Retinal pigment epithelial cell (primary cell): ENCODE data around the gene NUP98.
A peak's percentile ranks its signal among the peaks of the same experiment; 100 is the strongest.

Experiments used
- DNase-seq: peaks from one replicate; pipeline ENCODE4 v3.0.0-alpha.2; 2010; ENCODE audit warnings: low read depth
- H3K4me3 ChIP-seq: 2 replicates; pipeline ENCODE4 v1.5.1; 2011; ENCODE audit warnings: mild to moderate bottlenecking, low read length, control low read depth, moderate library complexity
- TF ChIP-seq, protein P1 (sequence below): conservative IDR thresholded peaks from 2 replicates; pipeline ENCODE4 v1.5.1; 2011; ENCODE audit warnings: low read depth, low read length, control low read depth, inconsistent platforms

Gene NUP98

DNA sequence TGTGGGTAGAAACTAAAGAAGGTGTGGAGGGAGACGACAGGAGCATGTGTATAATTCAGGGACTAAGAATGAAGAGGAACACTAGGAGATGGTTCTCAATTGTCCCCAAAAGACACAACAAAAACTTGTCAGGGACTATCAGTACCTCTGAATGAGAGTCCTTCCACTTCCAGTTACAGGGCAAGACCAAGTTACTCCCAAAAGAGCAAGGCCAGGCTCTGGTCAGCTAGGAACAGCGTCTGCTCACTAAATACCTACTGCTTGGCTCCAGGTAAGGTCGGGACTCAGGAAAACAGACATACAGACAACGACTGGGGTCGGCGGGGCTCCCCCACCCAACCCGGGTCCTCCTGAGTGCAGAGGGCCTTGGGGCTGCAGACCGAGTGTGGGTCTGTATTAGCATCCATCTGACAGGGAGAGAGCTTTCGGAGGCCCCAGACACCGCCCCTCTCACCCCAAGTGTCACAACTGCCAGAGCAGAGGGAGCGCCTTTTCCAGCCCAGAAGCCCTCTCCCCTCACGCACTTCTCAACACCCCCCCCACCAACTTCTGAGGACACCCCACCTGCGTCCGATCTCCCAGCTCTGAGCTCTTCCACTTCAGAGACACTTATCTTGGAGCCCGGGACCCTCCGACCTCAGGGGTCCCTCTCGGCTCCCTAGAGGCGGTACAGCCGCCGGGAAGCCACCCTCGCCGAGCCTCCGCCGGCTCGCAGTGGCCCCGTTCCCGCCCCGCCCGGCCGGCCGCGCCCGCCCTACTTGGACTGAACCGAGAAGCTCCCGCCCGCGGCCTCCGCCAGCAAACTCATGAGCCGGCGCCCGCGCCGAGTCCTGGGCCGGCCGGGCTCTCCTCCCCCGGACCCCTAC lies 42.9 kb upstream of the NUP98 start:
- DNase-seq = no peak
- H3K4me3 ChIP-seq = peak overlapping the region; percentile 74
- TF ChIP-seq, protein P1, sequence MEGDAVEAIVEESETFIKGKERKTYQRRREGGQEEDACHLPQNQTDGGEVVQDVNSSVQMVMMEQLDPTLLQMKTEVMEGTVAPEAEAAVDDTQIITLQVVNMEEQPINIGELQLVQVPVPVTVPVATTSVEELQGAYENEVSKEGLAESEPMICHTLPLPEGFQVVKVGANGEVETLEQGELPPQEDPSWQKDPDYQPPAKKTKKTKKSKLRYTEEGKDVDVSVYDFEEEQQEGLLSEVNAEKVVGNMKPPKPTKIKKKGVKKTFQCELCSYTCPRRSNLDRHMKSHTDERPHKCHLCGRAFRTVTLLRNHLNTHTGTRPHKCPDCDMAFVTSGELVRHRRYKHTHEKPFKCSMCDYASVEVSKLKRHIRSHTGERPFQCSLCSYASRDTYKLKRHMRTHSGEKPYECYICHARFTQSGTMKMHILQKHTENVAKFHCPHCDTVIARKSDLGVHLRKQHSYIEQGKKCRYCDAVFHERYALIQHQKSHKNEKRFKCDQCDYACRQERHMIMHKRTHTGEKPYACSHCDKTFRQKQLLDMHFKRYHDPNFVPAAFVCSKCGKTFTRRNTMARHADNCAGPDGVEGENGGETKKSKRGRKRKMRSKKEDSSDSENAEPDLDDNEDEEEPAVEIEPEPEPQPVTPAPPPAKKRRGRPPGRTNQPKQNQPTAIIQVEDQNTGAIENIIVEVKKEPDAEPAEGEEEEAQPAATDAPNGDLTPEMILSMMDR = no peak

DNA sequence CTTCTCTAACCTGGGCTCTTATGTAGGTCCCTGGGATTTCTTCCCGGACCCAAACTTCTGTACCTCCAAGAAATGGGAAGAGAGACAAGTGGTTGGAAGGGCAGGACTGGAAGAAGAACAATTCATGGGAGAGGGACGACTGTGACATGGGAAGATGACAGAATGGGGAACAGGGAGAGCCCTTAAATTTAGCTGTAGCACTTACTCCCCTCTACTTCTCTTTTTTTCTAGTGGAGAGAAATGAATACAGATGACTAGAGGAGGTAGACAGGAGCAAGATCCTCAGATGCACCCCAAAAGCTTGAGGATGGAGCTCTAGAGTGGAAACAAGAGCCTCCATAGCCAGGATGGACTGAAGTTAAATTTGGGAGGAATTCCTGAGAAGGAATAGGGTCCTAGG lies 41.1 kb upstream of the NUP98 start:
- TF ChIP-seq, protein P1 = no peak
- no peak overlapping the region for H3K4me3 ChIP-seq
- no peak for DNase-seq

DNA sequence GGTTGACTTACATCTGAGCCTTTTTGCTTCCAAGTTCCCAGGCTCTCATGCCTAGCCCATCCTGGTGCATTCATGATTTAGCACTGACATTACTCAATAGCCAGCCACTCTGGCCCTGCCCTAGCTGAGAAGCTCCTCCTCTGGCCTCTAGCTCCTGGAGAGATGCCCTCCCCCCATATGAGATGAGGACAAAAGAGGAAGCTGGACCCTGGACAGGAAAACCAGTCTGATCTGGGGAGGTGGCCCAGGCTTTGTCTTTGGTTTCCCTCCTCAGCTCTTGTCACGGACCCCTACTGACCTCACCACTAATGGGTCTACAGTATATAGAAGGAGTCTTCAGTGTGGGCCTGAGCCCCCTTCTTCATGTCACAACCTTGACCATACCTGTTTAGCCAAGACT lies 40.4 kb upstream of the NUP98 start:
- no peak for DNase-seq
- TF ChIP-seq, protein P1 = no peak
- H3K4me3 ChIP-seq = no peak overlapping the region

DNA sequence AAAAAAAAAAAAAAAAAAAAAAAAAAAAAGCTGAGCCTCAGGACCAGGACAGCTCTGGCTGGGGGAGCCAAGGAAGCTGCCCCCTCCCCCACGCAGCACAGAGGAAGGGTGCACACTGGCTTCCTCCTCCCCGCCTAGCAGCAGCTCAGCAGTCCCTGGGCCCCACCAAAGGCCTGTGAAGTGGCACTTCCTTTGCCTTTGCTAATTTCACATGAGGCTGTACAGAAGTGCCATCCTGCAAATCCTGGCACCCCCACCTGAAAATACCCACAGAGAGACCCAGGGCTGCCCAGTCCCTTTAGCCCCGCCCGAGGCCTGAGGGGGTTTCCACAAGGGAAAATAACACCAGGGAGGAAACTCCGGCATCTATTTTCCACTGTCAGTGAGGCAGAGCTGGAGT lies 39.5 kb upstream of the NUP98 start:
- H3K4me3 ChIP-seq = no peak overlapping the region
- no peak for DNase-seq
- TF ChIP-seq, protein P1 = no peak

DNA sequence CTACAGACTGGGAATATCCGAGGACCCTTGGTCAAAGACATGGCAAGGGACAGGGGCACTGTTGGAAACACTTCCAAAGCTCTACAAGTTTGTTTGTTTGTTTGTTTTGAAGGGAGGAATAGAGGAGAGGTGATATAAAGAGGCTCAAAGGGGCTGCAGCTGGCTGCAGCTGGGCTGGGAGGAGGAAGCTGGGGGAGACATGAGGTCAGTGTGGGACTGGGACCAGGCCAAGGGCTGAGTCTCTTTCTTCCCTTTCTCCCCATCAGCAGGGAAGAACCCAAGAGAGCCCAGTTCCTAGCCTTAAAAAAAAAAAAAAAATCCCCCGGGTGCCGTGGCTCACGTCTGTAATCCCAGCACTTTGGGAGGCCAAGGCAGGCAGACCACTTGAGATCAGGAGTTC lies 38.4 kb upstream of the NUP98 start:
- no peak overlapping the region for H3K4me3 ChIP-seq

DNA sequence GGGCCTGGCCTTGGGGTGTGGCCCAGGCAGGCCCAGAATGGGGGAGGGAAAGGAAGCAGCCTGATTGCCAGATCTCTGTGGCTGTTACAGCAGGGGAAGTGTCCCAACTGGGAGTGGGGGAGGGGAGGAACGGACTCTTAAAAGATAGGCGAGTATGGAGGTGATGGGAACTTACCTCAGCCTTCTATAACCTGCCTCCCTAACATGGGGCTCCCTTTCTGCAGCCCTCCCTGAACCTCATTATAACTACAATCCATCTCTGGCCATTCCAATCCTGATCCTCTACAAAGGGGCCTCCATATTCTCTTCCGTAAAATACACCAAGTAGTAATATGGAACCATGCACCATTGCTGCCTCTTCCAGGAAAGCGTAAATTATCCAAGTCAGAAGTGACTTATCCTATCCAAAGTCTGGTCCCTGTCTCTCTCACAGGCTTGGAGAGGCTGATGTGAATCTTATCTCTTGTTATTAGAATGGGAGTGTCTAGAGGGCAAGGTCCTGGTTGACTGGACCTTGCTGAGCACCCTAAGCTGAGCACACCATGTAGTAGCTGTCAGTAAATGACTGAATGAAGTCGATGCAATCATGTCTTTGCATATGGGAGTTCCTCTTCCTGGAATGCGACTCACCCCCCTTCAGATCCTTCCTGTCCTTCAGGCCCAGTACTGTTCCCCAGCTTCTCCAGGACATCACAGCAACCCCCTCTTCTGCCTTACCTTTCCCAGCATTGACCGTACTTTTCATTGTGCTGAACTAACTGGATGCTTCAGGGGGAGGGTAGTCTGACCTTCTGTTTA lies 37.5 kb upstream of the NUP98 start:
- no peak overlapping the region for H3K4me3 ChIP-seq
- TF ChIP-seq, protein P1 = no peak
- no peak for DNase-seq

More for the DNA sequence above, 38.4 kb upstream of the NUP98 start:
- DNase-seq = no peak
- TF ChIP-seq, protein P1 = no peak
